Right atrium auricular region (tissue), 2 donors: ENCODE data around the gene EQTN. TPM values are rescaled to one million over a fixed set of nuclear protein-coding genes. Genes with fewer than 3 reads are reported as not detected.

ENCODE experiments used
- DNase-seq: peaks from one replicate; pipeline ENCODE4 v3.0.0-alpha.2; 2019; ENCODE audit warnings: low spot score
- H3K27ac ChIP-seq, 2 donors: fragments of 200-600 bp; sonication (generic); 1 replicate in 1 of 2; 2 replicates in 1 of 2; pipeline ENCODE4 v1.5.1; 2016 to 2019
- H3K27me3 ChIP-seq, 2 donors: fragments of 200-600 bp; sonication (generic); one replicate each; pipeline versions ENCODE4 v1.5.1 to v1.6.0; 2017 to 2019
- H3K36me3 ChIP-seq: fragments of 200-600 bp; sonication (generic); one replicate; pipeline ENCODE4 v1.5.1; 2016
- H3K4me1 ChIP-seq, 2 donors: fragments of 200-600 bp; sonication (generic); one replicate each; pipeline versions ENCODE4 v1.5.1 to v1.6.0; 2017 to 2019
- H3K4me3 ChIP-seq, 2 donors: fragments of 200-600 bp; sonication (generic); 1 replicate in 1 of 2; 2 replicates in 1 of 2; pipeline ENCODE4 v1.5.1; 2017 to 2019; ENCODE audit warnings: mild to moderate bottlenecking in 1 of 2, moderate library complexity in 1 of 2
- H3K9me3 ChIP-seq, 2 donors: fragments of 200-600 bp; sonication (generic); one replicate each; pipeline ENCODE4 v1.5.1; 2019
- CTCF ChIP-seq, 2 donors: fragments of 200-600 bp; sonication (generic); IDR thresholded peaks; one replicate each; pipeline ENCODE4 v1.5.1; 2019; ENCODE audit warnings: antibody characterized with exemption in 2 of 2
- total RNA-seq, 2 donors: library from RNA; depleted of rRNA; stranded (reverse); fragments of >200 nt; gene quantifications; one replicate each; pipeline ENCODE4 v1.1.0, GENCODE V29; 2016

The EQTN gene
- total RNA-seq, 2 donors from 2014 or later = not detected

GRCh38 chr9:27292659-27293405 lies 4.1 kb downstream of the EQTN start:
- H3K4me1 ChIP-seq = no peaks in the 10 kb centered on the region
- H3K27ac ChIP-seq = no peak overlapping the region
- no peaks in the 10 kb centered on the region for H3K36me3 ChIP-seq
- no peaks in the 10 kb centered on the region for H3K27me3 ChIP-seq
- no peak for DNase-seq
- H3K9me3 ChIP-seq = no peaks in the 10 kb centered on the region
- no peak overlapping the region for H3K4me3 ChIP-seq
- no peak for TF ChIP-seq CTCF (IDR thresholded peaks at IDR 0.05)

GRCh38 chr9:27291292-27291691 lies 5.7 kb downstream of the EQTN start:
- Histone ChIP-seq H3K9me3 (no peaks in the 10 kb centered on the region), H3K36me3 (no peaks in the 10 kb centered on the region), H3K27me3 (no peaks in the 10 kb centered on the region), H3K27ac (no peak overlapping the region), H3K4me1 (no peaks in the 10 kb centered on the region), H3K4me3 (no peak overlapping the region)
- no peak for TF ChIP-seq CTCF (IDR thresholded peaks at IDR 0.05)
- no peak for DNase-seq

- Histone ChIP-seq H3K4me1 (no peaks in the 10 kb centered on the region), H3K9me3 (no peaks in the 10 kb centered on the region), H3K27me3 (no peaks in the 10 kb centered on the region), H3K27ac (no peak overlapping the region), H3K4me3 (no peak overlapping the region), H3K36me3 (no peaks in the 10 kb centered on the region)
- no peak for DNase-seq
- TF ChIP-seq CTCF (IDR thresholded peaks at IDR 0.05) = no peak
Measured at GRCh38 chr9:27282269-27282668, 14.7 kb downstream of the EQTN start.

GRCh38 chr9:27280860-27281259 lies 16.1 kb downstream of the EQTN start:
- no peak for TF ChIP-seq CTCF (IDR thresholded peaks at IDR 0.05)
- H3K4me3 ChIP-seq = no peak overlapping the region
- no peak for DNase-seq

GRCh38 chr9:27280249-27280648 lies 16.7 kb downstream of the EQTN start:
- Histone ChIP-seq H3K36me3 (no peaks in the 10 kb centered on the region), H3K4me3 (no peak overlapping the region), H3K27me3 (no peaks in the 10 kb centered on the region), H3K27ac (no peak overlapping the region), H3K9me3 (no peaks in the 10 kb centered on the region), H3K4me1 (peaks cover 0 to 5% of the 10 kb centered on the region in 2 donors)
- TF ChIP-seq CTCF (IDR thresholded peaks at IDR 0.05) = no peak
- DNase-seq = no peak

More at GRCh38 chr9:27280860-27281259, 16.1 kb downstream of the EQTN start:
- H3K27me3 ChIP-seq = no peaks in the 10 kb centered on the region
- no peaks in the 10 kb centered on the region for H3K36me3 ChIP-seq
- no peaks in the 10 kb centered on the region for H3K9me3 ChIP-seq
- peaks cover 0 to 5% of the 10 kb centered on the region in 2 donors for H3K4me1 ChIP-seq
- no peak overlapping the region for H3K27ac ChIP-seq

- no peaks in the 10 kb centered on the region for H3K27me3 ChIP-seq
- TF ChIP-seq CTCF (IDR thresholded peaks at IDR 0.05) = no peak
- no peaks in the 10 kb centered on the region for H3K9me3 ChIP-seq
- H3K4me1 ChIP-seq = peaks cover 0 to 5% of the 10 kb centered on the region in 2 donors
- no peak overlapping the region for H3K27ac ChIP-seq
- DNase-seq = no peak
- no peak overlapping the region for H3K4me3 ChIP-seq
- H3K36me3 ChIP-seq = no peaks in the 10 kb centered on the region
Measured at GRCh38 chr9:27279611-27280010, 17.3 kb downstream of the EQTN start.
